ENCODE data around the gene TGFBR2.

DNA sequence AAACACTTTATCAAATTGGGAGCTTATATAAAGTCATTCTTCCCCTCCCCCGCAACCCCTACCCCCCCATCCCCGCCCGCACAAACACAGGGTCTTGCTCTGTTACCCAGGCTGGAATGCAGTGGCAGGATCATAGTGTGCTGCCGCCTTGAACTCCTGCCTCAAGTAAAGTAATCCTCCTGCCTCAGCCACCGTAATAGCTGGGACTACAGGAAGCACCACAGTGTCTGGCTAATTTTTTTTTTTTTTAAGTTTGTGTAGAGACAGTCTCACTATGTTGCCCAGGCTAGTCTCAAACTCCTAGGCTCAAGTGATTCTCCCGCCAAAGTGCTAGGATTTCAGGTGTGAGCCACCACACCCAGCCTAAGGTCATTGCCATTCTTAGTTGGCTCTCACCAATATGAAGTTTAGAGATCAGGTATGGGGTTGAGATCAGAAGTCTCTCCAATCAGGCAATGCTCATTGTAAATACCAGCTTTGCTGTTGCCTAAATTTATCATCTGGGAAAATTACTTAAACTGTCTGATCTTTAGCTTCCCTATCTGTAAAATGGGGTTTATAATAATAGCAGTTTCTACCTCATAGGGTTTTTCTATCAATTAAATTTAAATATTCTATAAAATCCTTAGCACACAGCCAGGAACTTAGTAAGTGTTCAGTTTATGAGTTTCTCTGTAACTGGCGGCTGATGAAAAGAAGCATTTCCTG, 60.3 kb downstream of the TGFBR2 start:
- TF ChIP-seq, protein P1, sequence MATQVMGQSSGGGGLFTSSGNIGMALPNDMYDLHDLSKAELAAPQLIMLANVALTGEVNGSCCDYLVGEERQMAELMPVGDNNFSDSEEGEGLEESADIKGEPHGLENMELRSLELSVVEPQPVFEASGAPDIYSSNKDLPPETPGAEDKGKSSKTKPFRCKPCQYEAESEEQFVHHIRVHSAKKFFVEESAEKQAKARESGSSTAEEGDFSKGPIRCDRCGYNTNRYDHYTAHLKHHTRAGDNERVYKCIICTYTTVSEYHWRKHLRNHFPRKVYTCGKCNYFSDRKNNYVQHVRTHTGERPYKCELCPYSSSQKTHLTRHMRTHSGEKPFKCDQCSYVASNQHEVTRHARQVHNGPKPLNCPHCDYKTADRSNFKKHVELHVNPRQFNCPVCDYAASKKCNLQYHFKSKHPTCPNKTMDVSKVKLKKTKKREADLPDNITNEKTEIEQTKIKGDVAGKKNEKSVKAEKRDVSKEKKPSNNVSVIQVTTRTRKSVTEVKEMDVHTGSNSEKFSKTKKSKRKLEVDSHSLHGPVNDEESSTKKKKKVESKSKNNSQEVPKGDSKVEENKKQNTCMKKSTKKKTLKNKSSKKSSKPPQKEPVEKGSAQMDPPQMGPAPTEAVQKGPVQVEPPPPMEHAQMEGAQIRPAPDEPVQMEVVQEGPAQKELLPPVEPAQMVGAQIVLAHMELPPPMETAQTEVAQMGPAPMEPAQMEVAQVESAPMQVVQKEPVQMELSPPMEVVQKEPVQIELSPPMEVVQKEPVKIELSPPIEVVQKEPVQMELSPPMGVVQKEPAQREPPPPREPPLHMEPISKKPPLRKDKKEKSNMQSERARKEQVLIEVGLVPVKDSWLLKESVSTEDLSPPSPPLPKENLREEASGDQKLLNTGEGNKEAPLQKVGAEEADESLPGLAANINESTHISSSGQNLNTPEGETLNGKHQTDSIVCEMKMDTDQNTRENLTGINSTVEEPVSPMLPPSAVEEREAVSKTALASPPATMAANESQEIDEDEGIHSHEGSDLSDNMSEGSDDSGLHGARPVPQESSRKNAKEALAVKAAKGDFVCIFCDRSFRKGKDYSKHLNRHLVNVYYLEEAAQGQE (IDR thresholded peaks at IDR 0.05; ENCODE audit: insufficient read depth in 1 of 2, low read depth in 2 of 2, low read length in 2 of 2): no peak
- no peak for TF ChIP-seq TAF1 (IDR thresholded peaks at IDR 0.05; ENCODE audit: borderline replicate concordance, insufficient read depth, low read length)
- TF ChIP-seq POLR2AphosphoS5 (IDR thresholded peaks at IDR 0.05; ENCODE audit: low read depth, low read length): no peak

All from PFSK-1 (cell line).